ENCODE results near the gene KIAA1328. TPM values are rescaled to one million over a fixed set of nuclear protein-coding genes. Genes with fewer than 3 reads are reported as not detected.

The KIAA1328 gene
- total and polyA plus RNA-seq, 9 of the 15 experiments (the other 6 are each of a cell fraction or from before 2014, with no cell fraction given) = 4.0 to 8.6 (median 7.4) TPM

DNA sequence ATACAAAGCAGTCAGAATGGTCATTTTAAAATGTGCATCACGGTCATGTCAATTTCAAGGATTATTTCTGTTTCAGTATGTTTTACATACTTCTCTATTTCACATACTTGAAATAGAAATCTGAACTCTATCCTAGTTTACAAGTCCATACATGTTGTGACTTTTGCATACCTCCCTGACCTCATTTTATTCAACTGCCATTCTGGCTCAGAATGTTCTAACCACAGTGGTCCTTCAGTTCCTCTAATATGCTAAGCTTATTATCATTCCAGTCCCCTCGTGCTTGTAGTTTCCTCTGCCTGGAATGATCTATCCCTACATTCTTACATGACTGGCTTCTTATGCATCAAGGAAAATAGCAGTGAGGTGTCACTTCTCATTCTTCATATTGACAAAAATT, 295.6 kb downstream of the KIAA1328 start:
- intact Hi-C loops (cut with micrococcal nuclease) = no loop called here
- ATAC-seq = no peak
- Histone ChIP-seq H3K4me3 (no peak overlapping the region), H3K4me1 (replicated peaks in 1 of 2; ENCODE audit: control insufficient read depth in 2 of 2, insufficient read depth in 2 of 2, low read length in 2 of 2) (no peaks in the 10 kb centered on the region), H3K79me2 (ENCODE audit: control insufficient read depth, insufficient read depth, low read length) (no peaks in the 10 kb centered on the region), H3K9me1 (ENCODE audit: control insufficient read depth, insufficient read depth, low read length) (no peaks in the 10 kb centered on the region), H4K20me1 (replicated peaks; ENCODE audit: control insufficient read depth, insufficient read depth, low read length) (no peaks in the 10 kb centered on the region), H3K9ac (ENCODE audit: insufficient read depth in 1 of 2, low read depth in 2 of 2, low read length in 2 of 2) (no peak overlapping the region), H3K9me3 (replicated peaks; ENCODE audit: control insufficient read depth, insufficient read depth, low read depth, low read length) (no peaks in the 10 kb centered on the region), H3K4me2 (ENCODE audit: insufficient read depth, low read length) (no peak overlapping the region), H3K36me3 (ENCODE audit: control insufficient read depth, insufficient read depth, low read length) (no peaks in the 10 kb centered on the region), H2AFZ (ENCODE audit: low read depth, low read length) (no peak overlapping the region), H3K27me3 (ENCODE audit: control insufficient read depth in 2 of 2, insufficient read depth in 2 of 2, low read length in 2 of 2) (no peaks in the 10 kb centered on the region), H3K27ac (ENCODE audit: extremely low read depth, low read depth, low read length) (no peak overlapping the region)
- BruUV-seq (replicated peaks) = no TSS peak
- WGBS (ENCODE audit: insufficient coverage, low coverage, missing lambda C conversion rate) = 0% methylated on average over 2 of the region's 2 CpGs
- in situ Hi-C loops (cut with MboI) = no loop called here
- ChIA-PET CTCF (ENCODE audit: low intra/inter-chr PET ratio) (no interaction called here), POLR2A (no interaction called here)
- FAIRE-seq = no peak
- no peak for DNase-seq (ENCODE audit: extremely low read depth in 1 of 4, low spot score in 3 of 4)
- no peak for TF ChIP-seq XRCC4 (IDR thresholded peaks at IDR 0.05; ENCODE audit: extremely low read depth, insufficient read depth, insufficient read length)
- no peak for TF ChIP-seq EWSR1 (IDR thresholded peaks at IDR 0.05; ENCODE audit: borderline replicate concordance, low read depth, partially characterized antibody)
- TF ChIP-seq ZBTB2 (IDR thresholded peaks at IDR 0.05) = no peak
- no peak for TF ChIP-seq KLF1 (tag; IDR thresholded peaks at IDR 0.05)
- TF ChIP-seq FOSL1 (tag; conservative IDR thresholded peaks at IDR 0.05) = no peak
- no peak for TF ChIP-seq SMARCA4 (IDR thresholded peaks at IDR 0.05)
- no peak for TF ChIP-seq CHCHD3 (CRISPR knock-in tag; IDR thresholded peaks at IDR 0.05)
- no peak for TF ChIP-seq ZKSCAN3 (CRISPR knock-in tag; IDR thresholded peaks at IDR 0.05)
- TF ChIP-seq FOXJ2 (tag; IDR thresholded peaks at IDR 0.05) = no peak
- no peak for TF ChIP-seq SUPT5H (IDR thresholded peaks at IDR 0.05)
- TF ChIP-seq ZFP91 (CRISPR knock-in tag; IDR thresholded peaks at IDR 0.05) = no peak
- no peak for TF ChIP-seq ZFP1 (CRISPR knock-in tag; IDR thresholded peaks at IDR 0.05)
- TF ChIP-seq POLR3A (IDR thresholded peaks at IDR 0.05; ENCODE audit: borderline replicate concordance, extremely low read depth, insufficient read depth, insufficient read length) = no peak
- no peak for TF ChIP-seq KDM2B (CRISPR knock-in tag; IDR thresholded peaks at IDR 0.05)
- no peak for TF ChIP-seq SREBF1 (IDR thresholded peaks at IDR 0.05; ENCODE audit: borderline replicate concordance, low read depth, low read length)
- TF ChIP-seq, protein P1, sequence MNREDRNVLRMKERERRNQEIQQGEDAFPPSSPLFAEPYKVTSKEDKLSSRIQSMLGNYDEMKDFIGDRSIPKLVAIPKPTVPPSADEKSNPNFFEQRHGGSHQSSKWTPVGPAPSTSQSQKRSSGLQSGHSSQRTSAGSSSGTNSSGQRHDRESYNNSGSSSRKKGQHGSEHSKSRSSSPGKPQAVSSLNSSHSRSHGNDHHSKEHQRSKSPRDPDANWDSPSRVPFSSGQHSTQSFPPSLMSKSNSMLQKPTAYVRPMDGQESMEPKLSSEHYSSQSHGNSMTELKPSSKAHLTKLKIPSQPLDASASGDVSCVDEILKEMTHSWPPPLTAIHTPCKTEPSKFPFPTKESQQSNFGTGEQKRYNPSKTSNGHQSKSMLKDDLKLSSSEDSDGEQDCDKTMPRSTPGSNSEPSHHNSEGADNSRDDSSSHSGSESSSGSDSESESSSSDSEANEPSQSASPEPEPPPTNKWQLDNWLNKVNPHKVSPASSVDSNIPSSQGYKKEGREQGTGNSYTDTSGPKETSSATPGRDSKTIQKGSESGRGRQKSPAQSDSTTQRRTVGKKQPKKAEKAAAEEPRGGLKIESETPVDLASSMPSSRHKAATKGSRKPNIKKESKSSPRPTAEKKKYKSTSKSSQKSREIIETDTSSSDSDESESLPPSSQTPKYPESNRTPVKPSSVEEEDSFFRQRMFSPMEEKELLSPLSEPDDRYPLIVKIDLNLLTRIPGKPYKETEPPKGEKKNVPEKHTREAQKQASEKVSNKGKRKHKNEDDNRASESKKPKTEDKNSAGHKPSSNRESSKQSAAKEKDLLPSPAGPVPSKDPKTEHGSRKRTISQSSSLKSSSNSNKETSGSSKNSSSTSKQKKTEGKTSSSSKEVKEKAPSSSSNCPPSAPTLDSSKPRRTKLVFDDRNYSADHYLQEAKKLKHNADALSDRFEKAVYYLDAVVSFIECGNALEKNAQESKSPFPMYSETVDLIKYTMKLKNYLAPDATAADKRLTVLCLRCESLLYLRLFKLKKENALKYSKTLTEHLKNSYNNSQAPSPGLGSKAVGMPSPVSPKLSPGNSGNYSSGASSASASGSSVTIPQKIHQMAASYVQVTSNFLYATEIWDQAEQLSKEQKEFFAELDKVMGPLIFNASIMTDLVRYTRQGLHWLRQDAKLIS (CRISPR knock-in tag; IDR thresholded peaks at IDR 0.05) = no peak
- no peak for TF ChIP-seq HINFP (tag; conservative IDR thresholded peaks at IDR 0.05; ENCODE audit: low read depth)

Data from K562 (cell line).